ENCODE results near the gene ADGRD2. TPM values are rescaled to one million over a fixed set of nuclear protein-coding genes. Genes with fewer than 3 reads are reported as not detected.

The ADGRD2 gene
- total and polyA plus RNA-seq, 2 of the 13 experiments (the other 11 are each of a cell fraction or from before 2014, with no cell fraction given), result not detected

GRCh38 chr9:124507880-124508423 is 57.7 kb downstream of the ADGRD2 start (continued):
- no peak for TF ChIP-seq NR2F1 (CRISPR knock-in tag; IDR thresholded peaks at IDR 0.05)
- TF ChIP-seq ZNF543 (CRISPR knock-in tag; IDR thresholded peaks at IDR 0.05), result no peak
- TF ChIP-seq TAF15 (IDR thresholded peaks at IDR 0.05; ENCODE audit: low read depth, low read length, poor library complexity, severe bottlenecking), result no peak
- no peak for TF ChIP-seq TFAP4 (IDR thresholded peaks at IDR 0.05; ENCODE audit: borderline replicate concordance, low read depth)
- TF ChIP-seq JUNB (CRISPR knock-in tag; IDR thresholded peaks at IDR 0.05; ENCODE audit: borderline replicate concordance), result no peak
- TF ChIP-seq AGO2 (optimal IDR thresholded peaks at IDR 0.05; ENCODE audit: low read depth, low read length), result no peak
- no peak for TF ChIP-seq ATF2 (CRISPR knock-in tag; IDR thresholded peaks at IDR 0.05)
- TF ChIP-seq ISL2 (CRISPR knock-in tag; IDR thresholded peaks at IDR 0.05), result no peak
- no peak for TF ChIP-seq TRAFD1 (CRISPR knock-in tag; IDR thresholded peaks at IDR 0.05; ENCODE audit: borderline replicate concordance)
- peak; percentile 53; the same call in 1 of the 2 replicates for TF ChIP-seq AKAP8 (CRISPR knock-in tag; IDR thresholded peaks at IDR 0.05)
- TF ChIP-seq ZC3H4 (CRISPR knock-in tag; IDR thresholded peaks at IDR 0.05; ENCODE audit: borderline replicate concordance), result 0 out of 2 replicates have a peak, but pooled peaks have one; percentile 27

Data from HepG2 (cell line).